Activated naive CD4-positive, alpha-beta T cell treated with anti-CD3 and anti-CD28 coated beads, Interleukin-2, amount 50 U/mL, for 72 hours (primary cell): ENCODE data around the gene NGLY1. TPM values are rescaled to one million over a fixed set of nuclear protein-coding genes. Genes with fewer than 3 reads are reported as not detected.

ENCODE experiments used
- ATAC-seq, 2 donors: fragments of 150-1000 bp; cut with Tn5 transposase; 2 replicates each; pipeline ENCODE4 v1.10.0; 2021; ENCODE audit warnings: mild to moderate bottlenecking in 2 of 2, moderate library complexity in 2 of 2
- DNase-seq, 2 donors: peaks; one replicate each; pipeline ENCODE4 v3.0.0; 2021 to 2022; ENCODE audit warnings: low spot score in 2 of 2
- H3K27ac Mint-ChIP-seq, 2 donors: one replicate each; pipeline ENCODE4 v1.8.0; 2022; ENCODE audit warnings: mild to moderate bottlenecking in 2 of 2, mixed read lengths in 2 of 2
- H3K36me3 Mint-ChIP-seq, 2 donors: one replicate each; pipeline ENCODE4 v1.8.0; 2022; ENCODE audit warnings: mixed read lengths in 2 of 2
- H3K9me3 Mint-ChIP-seq, 2 donors: one replicate each; pipeline ENCODE4 v1.8.0; 2022; ENCODE audit warnings: mixed read lengths in 2 of 2
- total RNA-seq, 2 donors: library from RNA; stranded (reverse); gene quantifications; one replicate each; pipeline ENCODE4 v1.2.3, GENCODE V29; 2022

Gene NGLY1
- total RNA-seq, 2 donors from 2014 or later, result 82.0 to 110 TPM

GRCh38 chr3:25692341-25692740 lies 90.9 kb downstream of the NGLY1 start:
- DNase-seq (no peak), ATAC-seq (no peak)
- H3K36me3 Mint-ChIP-seq, result no peaks in the 10 kb centered on the region
- no peaks in the 10 kb centered on the region for H3K9me3 Mint-ChIP-seq
- H3K27ac Mint-ChIP-seq, result no peak overlapping the region

- Mint-ChIP-seq H3K36me3 (no peaks in the 10 kb centered on the region), H3K9me3 (no peaks in the 10 kb centered on the region), H3K27ac (no peak overlapping the region)
- DNase-seq (no peak), ATAC-seq (no peak)
Measured at GRCh38 chr3:25690768-25691533, 92.3 kb downstream of the NGLY1 start.

- DNase-seq (no peak), ATAC-seq (no peak)
- peak overlapping the region in 1 of 2 donors; percentile 6 for H3K27ac Mint-ChIP-seq
- no peaks in the 10 kb centered on the region for H3K36me3 Mint-ChIP-seq
- H3K9me3 Mint-ChIP-seq, result no peaks in the 10 kb centered on the region
Measured at GRCh38 chr3:25689226-25689625, 94.0 kb downstream of the NGLY1 start.

GRCh38 chr3:25687742-25688141 lies 95.5 kb downstream of the NGLY1 start:
- Mint-ChIP-seq H3K36me3 (no peaks in the 10 kb centered on the region), H3K9me3 (no peaks in the 10 kb centered on the region), H3K27ac (no peak overlapping the region)
- DNase-seq (no peak), ATAC-seq (no peak)

- no peak for ATAC-seq
- no peaks in the 10 kb centered on the region for H3K9me3 Mint-ChIP-seq
- no peak overlapping the region for H3K27ac Mint-ChIP-seq
- no peaks in the 10 kb centered on the region for H3K36me3 Mint-ChIP-seq
- DNase-seq, result no peak
Measured at GRCh38 chr3:25686766-25687165, 96.5 kb downstream of the NGLY1 start.

- no peak for ATAC-seq
- H3K27ac Mint-ChIP-seq, result no peak overlapping the region
Measured at GRCh38 chr3:25683882-25684281, 99.4 kb downstream of the NGLY1 start.

GRCh38 chr3:25683410-25683809 lies 99.8 kb downstream of the NGLY1 start:
- H3K36me3 Mint-ChIP-seq, result no peaks in the 10 kb centered on the region
- no peak for DNase-seq
- ATAC-seq, result no peak
- no peaks in the 10 kb centered on the region for H3K9me3 Mint-ChIP-seq
- H3K27ac Mint-ChIP-seq, result no peak overlapping the region

More at GRCh38 chr3:25683882-25684281, 99.4 kb downstream of the NGLY1 start:
- no peaks in the 10 kb centered on the region for H3K36me3 Mint-ChIP-seq
- no peaks in the 10 kb centered on the region for H3K9me3 Mint-ChIP-seq
- DNase-seq, result no peak

GRCh38 chr3:25679642-25680302 lies 103.5 kb downstream of the NGLY1 start:
- DNase-seq, result no peak
- no peak for ATAC-seq
- Mint-ChIP-seq H3K9me3 (no peaks in the 10 kb centered on the region), H3K27ac (peak overlapping the region in 1 of 2 donors; percentile 33), H3K36me3 (no peaks in the 10 kb centered on the region)

- Mint-ChIP-seq H3K9me3 (no peaks in the 10 kb centered on the region), H3K27ac (no peak overlapping the region), H3K36me3 (no peaks in the 10 kb centered on the region)
- ATAC-seq, result no peak
- DNase-seq, result no peak
Measured at GRCh38 chr3:25679166-25679565, 104.1 kb downstream of the NGLY1 start.

GRCh38 chr3:25678581-25678980 lies 104.7 kb downstream of the NGLY1 start:
- H3K36me3 Mint-ChIP-seq, result no peaks in the 10 kb centered on the region
- ATAC-seq, result no peak
- DNase-seq, result no peak
- no peak overlapping the region for H3K27ac Mint-ChIP-seq
- no peaks in the 10 kb centered on the region for H3K9me3 Mint-ChIP-seq

GRCh38 chr3:25677121-25677520 lies 106.1 kb downstream of the NGLY1 start:
- Mint-ChIP-seq H3K36me3 (no peaks in the 10 kb centered on the region), H3K27ac (no peak overlapping the region), H3K9me3 (no peaks in the 10 kb centered on the region)
- DNase-seq (no peak), ATAC-seq (no peak)

GRCh38 chr3:25674670-25675069 lies 108.6 kb downstream of the NGLY1 start:
- no peaks in the 10 kb centered on the region for H3K9me3 Mint-ChIP-seq
- H3K36me3 Mint-ChIP-seq, result no peaks in the 10 kb centered on the region
- ATAC-seq, result no peak
- H3K27ac Mint-ChIP-seq, result no peak overlapping the region
- no peak for DNase-seq

- H3K36me3 Mint-ChIP-seq, result no peaks in the 10 kb centered on the region
- H3K9me3 Mint-ChIP-seq, result no peaks in the 10 kb centered on the region
- DNase-seq (no peak), ATAC-seq (no peak)
- no peak overlapping the region for H3K27ac Mint-ChIP-seq
Measured at GRCh38 chr3:25673738-25674298, 109.4 kb downstream of the NGLY1 start.

Other genes starting within 250 kb of the NGLY1 start
- 100 to 1,000 TPM in 1 of 2 donors, 10 to 100 TPM in 1; 93.8 to 125 TPM for gene TOP2B, start 118.5 kb downstream of the NGLY1 start, total RNA-seq
- gene OXSM, start 6.6 kb upstream of the NGLY1 start, total RNA-seq, result 10 to 100 TPM; 10.0 to 19.3 TPM